ENCODE results near the gene NEU4. TPM values are rescaled to one million over a fixed set of nuclear protein-coding genes. Genes with fewer than 3 reads are reported as not detected.

NEU4 gene
- total RNA-seq, 1 donor from 2014 or later: not detected

GRCh38 chr2:241811952-241812729 lies 3.1 kb downstream of the NEU4 start:
- TF ChIP-seq CTCF (IDR thresholded peaks at IDR 0.05; ENCODE audit: insufficient read depth, low read length, severe bottlenecking): no peak
- no peak overlapping the region for H3K4me3 ChIP-seq (ENCODE audit: low read depth, low read length)
- DNase-seq (ENCODE audit: low read depth): no peak
- no peak for FAIRE-seq
- H3K27me3 ChIP-seq (ENCODE audit: control insufficient read depth, insufficient read depth, low read length): no peaks in the 10 kb centered on the region
- H3K36me3 ChIP-seq (ENCODE audit: control insufficient read depth, insufficient read depth, low read length): no peaks in the 10 kb centered on the region

- DNase-seq (ENCODE audit: low read depth) (no peak), FAIRE-seq (no peak)
- Histone ChIP-seq H3K27me3 (ENCODE audit: control insufficient read depth, insufficient read depth, low read length) (no peaks in the 10 kb centered on the region), H3K36me3 (ENCODE audit: control insufficient read depth, insufficient read depth, low read length) (no peaks in the 10 kb centered on the region), H3K4me3 (ENCODE audit: low read depth, low read length) (no peak overlapping the region)
- TF ChIP-seq CTCF (IDR thresholded peaks at IDR 0.05; ENCODE audit: insufficient read depth, low read length, severe bottlenecking): no peak
These were observed 4.0 kb downstream of the NEU4 start for GRCh38 chr2:241812730-241813643.

- Histone ChIP-seq H3K4me3 (ENCODE audit: low read depth, low read length) (no peak overlapping the region), H3K27me3 (ENCODE audit: control insufficient read depth, insufficient read depth, low read length) (no peaks in the 10 kb centered on the region), H3K36me3 (ENCODE audit: control insufficient read depth, insufficient read depth, low read length) (no peaks in the 10 kb centered on the region)
- FAIRE-seq: no peak
- no peak for TF ChIP-seq CTCF (IDR thresholded peaks at IDR 0.05; ENCODE audit: insufficient read depth, low read length, severe bottlenecking)
- no peak for DNase-seq (ENCODE audit: low read depth)
These were observed 4.8 kb downstream of the NEU4 start for GRCh38 chr2:241813644-241814392.

- no peak for FAIRE-seq
- no peak for TF ChIP-seq CTCF (IDR thresholded peaks at IDR 0.05; ENCODE audit: insufficient read depth, low read length, severe bottlenecking)
- no peak overlapping the region for H3K4me3 ChIP-seq (ENCODE audit: low read depth, low read length)
- H3K36me3 ChIP-seq (ENCODE audit: control insufficient read depth, insufficient read depth, low read length): no peaks in the 10 kb centered on the region
- DNase-seq (ENCODE audit: low read depth): no peak
- H3K27me3 ChIP-seq (ENCODE audit: control insufficient read depth, insufficient read depth, low read length): no peaks in the 10 kb centered on the region
These were observed 5.3 kb downstream of the NEU4 start for GRCh38 chr2:241814393-241814642.

- DNase-seq (ENCODE audit: low read depth) (no peak), FAIRE-seq (no peak)
- no peaks in the 10 kb centered on the region for H3K27me3 ChIP-seq (ENCODE audit: control insufficient read depth, insufficient read depth, low read length)
- no peak for TF ChIP-seq CTCF (IDR thresholded peaks at IDR 0.05; ENCODE audit: insufficient read depth, low read length, severe bottlenecking)
- H3K4me3 ChIP-seq (ENCODE audit: low read depth, low read length): no peak overlapping the region
- H3K36me3 ChIP-seq (ENCODE audit: control insufficient read depth, insufficient read depth, low read length): no peaks in the 10 kb centered on the region
These were observed 5.9 kb downstream of the NEU4 start for GRCh38 chr2:241814643-241815476.

All from bronchial epithelial cell (primary cell).